ENCODE measurements around the gene ARHGAP6. TPM values are rescaled to one million over a fixed set of nuclear protein-coding genes. Genes with fewer than 3 reads are reported as not detected.

Gene ARHGAP6
- total RNA-seq, 1 experiment from 2014 or later, result 0.10 TPM

- Histone ChIP-seq H3K9ac (ENCODE audit: low read length) (no peak overlapping the region), H3K9me3 (ENCODE audit: control insufficient read depth in 1 of 2, insufficient read depth in 1 of 2, low read depth in 1 of 2, low read length in 2 of 2) (no peaks in the 10 kb centered on the region), H3K36me3 (ENCODE audit: control insufficient read depth in 1 of 2, insufficient read depth in 2 of 2, low read length in 2 of 2) (no peaks in the 10 kb centered on the region), H2AFZ (ENCODE audit: low read depth, low read length, poor library complexity, severe bottlenecking) (no peak overlapping the region), H3K4me2 (ENCODE audit: low read length) (no peak overlapping the region), H3K9me2 (ENCODE audit: insufficient read depth) (no peaks in the 10 kb centered on the region), H4K20me1 (ENCODE audit: insufficient read depth) (no peaks in the 10 kb centered on the region), H3K27ac (ENCODE audit: low read depth, low read length) (no peak overlapping the region), H3K79me2 (ENCODE audit: insufficient read depth, low read length) (no peaks in the 10 kb centered on the region), H3K27me3 (ENCODE audit: insufficient read depth, low read length) (no peaks in the 10 kb centered on the region), H3K4me1 (ENCODE audit: control insufficient read depth in 1 of 2, insufficient read depth in 2 of 2, low read length in 2 of 2) (no peaks in the 10 kb centered on the region), H3K4me3 (replicated peaks in 1 of 2; ENCODE audit: low read depth in 1 of 2, low read length in 2 of 2) (no peak overlapping the region)
- no peak for ATAC-seq
- CTCF ChIA-PET, result no interaction called here
- RAD21 ChIA-PET (ENCODE audit: low non-redundant PET in 1 of 2, low total read pairs in 2 of 2, uncharacterized antibody in 2 of 2, unreplicated experiment in 2 of 2), result no interaction called here
- POLR2A ChIA-PET, result no interaction called here
- no peak for DNase-seq (ENCODE audit: low read depth, low spot score)
- intact Hi-C loops (cut with micrococcal nuclease), result no loop called here
- TF ChIP-seq CEBPB (IDR thresholded peaks at IDR 0.05; ENCODE audit: low read depth) (no peak), POLR2A (IDR thresholded peaks at IDR 0.05; ENCODE audit: borderline replicate concordance, extremely low read depth, insufficient read depth, insufficient read length) (no peak), ZFX (IDR thresholded peaks at IDR 0.05) (no peak), SP1 (IDR thresholded peaks at IDR 0.05; ENCODE audit: low read depth) (no peak), ZBTB33 (IDR thresholded peaks at IDR 0.05; ENCODE audit: extremely low read depth, insufficient replicate concordance, low read length) (no peak), MAX (IDR thresholded peaks at IDR 0.05) (no peak), RAD21 (IDR thresholded peaks at IDR 0.05; ENCODE audit: low read depth) (no peak), CTCF (IDR thresholded peaks at IDR 0.05 in 2 of 3, conservative IDR thresholded peaks at IDR 0.05 in 1 of 3; ENCODE audit: borderline replicate concordance in 1 of 3, insufficient read depth in 1 of 3, low read depth in 2 of 3, low read length in 2 of 3) (no peak), EZH2 (IDR thresholded peaks at IDR 0.05) (no peak), FOSL1 (IDR thresholded peaks at IDR 0.05; ENCODE audit: low read depth) (no peak), REST (IDR thresholded peaks at IDR 0.05; ENCODE audit: low read depth) (no peak), ELF1 (IDR thresholded peaks at IDR 0.05; ENCODE audit: borderline replicate concordance, low read depth) (no peak), ZNF274 (IDR thresholded peaks at IDR 0.05; ENCODE audit: low read depth, low read length) (no peak), CBX3 (IDR thresholded peaks at IDR 0.05; ENCODE audit: low read depth) (no peak), JUND (IDR thresholded peaks at IDR 0.05) (no peak), ATF3 (IDR thresholded peaks at IDR 0.05) (no peak), EZH2phosphoT487 (IDR thresholded peaks at IDR 0.05; ENCODE audit: borderline replicate concordance) (no peak)
- no TSS peak for BruUV-seq (replicated peaks)
Measured at GRCh38 chrX:11341274-11342201, 324.2 kb downstream of the ARHGAP6 start.

Measured in HCT116 (cell line).